Prostate gland (tissue), 2 donors: Measurements from ENCODE around the gene MZT1. TPM values are rescaled to one million over a fixed set of nuclear protein-coding genes. Genes with fewer than 3 reads are reported as not detected.

Source experiments
- DNase-seq: peaks from one replicate; pipeline ENCODE4 v3.0.0-alpha.2; 2019; ENCODE audit warnings: low spot score
- H3K27ac ChIP-seq, 2 donors: fragments of 200-600 bp; sonication (generic); 2 replicates each; pipeline ENCODE4 v1.5.1; 2017 to 2019
- H3K27me3 ChIP-seq: fragments of 200-600 bp; sonication (generic); replicated peaks from 2 replicates; pipeline ENCODE4 v1.5.1; 2019; ENCODE audit not compliant: insufficient read depth
- H3K36me3 ChIP-seq, 2 donors: fragments of 200-600 bp; sonication (generic); 1 replicate in 1 of 2; 2 replicates in 1 of 2; pipeline versions ENCODE4 v1.5.1 to v1.8.1; 2017 to 2019
- H3K4me1 ChIP-seq: fragments of 200-600 bp; sonication (generic); replicated peaks from 2 replicates; pipeline ENCODE4 v1.5.1; 2019
- H3K4me3 ChIP-seq, 2 donors: fragments of 200-600 bp; sonication (generic); 2 replicates each; pipeline ENCODE4 v1.5.1; 2017 to 2019
- H3K9me3 ChIP-seq: fragments of 200-600 bp; sonication (generic); 2 replicates; pipeline ENCODE4 v1.5.1; 2017
- CTCF ChIP-seq, 4 experiments: fragments of 200-600 bp in 2 of 4; fragments of 450-650 bp in 2 of 4; sonication (generic) in 2 of 4; IDR thresholded peaks; 1 replicate in 3 of 4; 2 replicates in 1 of 4; pipeline ENCODE4 v1.5.1; 2016 to 2019; ENCODE audit warnings: antibody characterized with exemption in 4 of 4, mild to moderate bottlenecking in 2 of 4, moderate library complexity in 2 of 4
- POLR2A ChIP-seq: fragments of 450-650 bp; IDR thresholded peaks from one replicate; pipeline ENCODE4 v1.6.1; 2016; ENCODE audit warnings: antibody characterized with exemption, mild to moderate bottlenecking
- POLR2AphosphoS5 ChIP-seq: sonication (generic); formaldehyde crosslinking; IDR thresholded peaks from one replicate; pipeline ENCODE4 v1.6.1; 2017; ENCODE audit warnings: antibody characterized with exemption
- WGBS: methylation state at CpG from one replicate; pipeline ENCODE4 v1.1.5; 2018; 5-methylcytosine and 5-hydroxymethylcytosine counted together
- intact Hi-C: fragments of 100-400 bp; cut with DNase I; formaldehyde crosslinking; loops from one replicate; pipeline ENCODE4 v1.14.2; 2022
- total RNA-seq, 2 donors: library from RNA; depleted of rRNA; stranded (reverse); fragments of >200 nt; gene quantifications; one replicate each; pipeline ENCODE4 v1.1.0, GENCODE V29; 2016

MZT1 gene
- 1 to 10 TPM; 2.8 to 5.4 TPM for total RNA-seq

GRCh38 chr13:72727417-72728289 is at the start of gene MZT1, which contains the start of gene BORA:
Gene MZT1 (minus strand): TSS chr13:72727629. CDS start chr13:72727602, 27 bp downstream.
Gene BORA (plus strand): TSS chr13:72727923. CDS start chr13:72728941, 1,018 bp downstream.
- under 1% methylated on average over 38 of the region's 71 CpGs for whole genome bisulfite sequencing
- Histone ChIP-seq H3K4me1 (no peaks in the 10 kb centered on the region), H3K27me3 (no peaks in the 10 kb centered on the region), H3K9me3 (no peaks in the 10 kb centered on the region), H3K4me3 (peak within 1 kb of the TSS; percentile 71 to 76), H3K36me3 (no peaks in the 10 kb centered on the region), H3K27ac (peak within 1 kb of the TSS; percentile 20 to 56)
- TF ChIP-seq POLR2AphosphoS5 (peak; percentile 96), CTCF (IDR thresholded peaks at IDR 0.05) (no peak), POLR2A (peak; percentile 50)
- peak; percentile 93 for DNase-seq
- intact Hi-C loops, result loop anchor here (1.0 kb wide), 1 partner anchor 55 kb away; the partner anchor contains the start of gene PIBF1

GRCh38 chr13:72774019-72774418 is 46.6 kb upstream of the MZT1 start:
- H3K36me3 ChIP-seq, result peaks cover 6 to 9% of the 10 kb centered on the region in 2 donors
- intact Hi-C loops, result no loop called here
- WGBS, result 77% methylated on average over 2 of the region's 2 CpGs

GRCh38 chr13:72763411-72763810 is 36.0 kb upstream of the MZT1 start:
- Histone ChIP-seq H3K36me3 (peaks cover 8 to 9% of the 10 kb centered on the region in 2 donors), H3K27ac (no peak overlapping the region), H3K4me1 (no peaks in the 10 kb centered on the region), H3K9me3 (no peaks in the 10 kb centered on the region), H3K4me3 (no peak overlapping the region), H3K27me3 (no peaks in the 10 kb centered on the region)
- 74% methylated on average over 2 of the region's 2 CpGs for WGBS
- DNase-seq, result no peak
- intact Hi-C loops, result no loop called here
- TF ChIP-seq CTCF (IDR thresholded peaks at IDR 0.05), result no peak
- TF ChIP-seq POLR2A, result no peak
- TF ChIP-seq POLR2AphosphoS5, result no peak

More at GRCh38 chr13:72774019-72774418, 46.6 kb upstream of the MZT1 start:
- H3K9me3 ChIP-seq, result no peaks in the 10 kb centered on the region
- no peaks in the 10 kb centered on the region for H3K27me3 ChIP-seq
- DNase-seq, result no peak
- TF ChIP-seq CTCF (IDR thresholded peaks at IDR 0.05), result no peak
- no peak for TF ChIP-seq POLR2AphosphoS5
- TF ChIP-seq POLR2A, result no peak
- no peak overlapping the region for H3K4me3 ChIP-seq
- no peaks in the 10 kb centered on the region for H3K4me1 ChIP-seq
- H3K27ac ChIP-seq, result no peak overlapping the region

GRCh38 chr13:72760189-72760588 is 32.8 kb upstream of the MZT1 start:
- H3K4me3 ChIP-seq, result no peak overlapping the region
- no peaks in the 10 kb centered on the region for H3K27me3 ChIP-seq
- no peaks in the 10 kb centered on the region for H3K9me3 ChIP-seq
- intact Hi-C loops, result no loop called here
- H3K4me1 ChIP-seq, result no peaks in the 10 kb centered on the region
- TF ChIP-seq CTCF (IDR thresholded peaks at IDR 0.05) (no peak), POLR2A (no peak), POLR2AphosphoS5 (no peak)
- peaks cover 8 to 9% of the 10 kb centered on the region in 2 donors for H3K36me3 ChIP-seq
- DNase-seq, result no peak
- H3K27ac ChIP-seq, result no peak overlapping the region
- WGBS, result 63% methylated on average over 3 of the region's 3 CpGs
